ENCODE results near the gene PAX2.

Gene PAX2

GRCh38 chr10:100747456-100748230, 2.3 kb downstream of the PAX2 start:
- H3K36me3 ChIP-seq (ENCODE audit: control insufficient read depth in 2 of 2, insufficient read depth in 2 of 2, low read length in 2 of 2), result no peaks in the 10 kb centered on the region
- H3K27me3 ChIP-seq (ENCODE audit: control insufficient read depth in 1 of 2, insufficient read depth in 2 of 2, low read length in 2 of 2), result peaks cover 84 to 95% of the 10 kb centered on the region in 2 donors
- H3K9ac ChIP-seq (ENCODE audit: low read length in 2 of 2), result no peak overlapping the region
- H3K4me1 ChIP-seq (ENCODE audit: control insufficient read depth, insufficient read depth, low read length), result peaks cover 50% of the 10 kb centered on the region
- H3K27ac ChIP-seq (ENCODE audit: low read length), result no peak overlapping the region
- H3K9me3 ChIP-seq (ENCODE audit: control insufficient read depth in 2 of 2, low read length in 2 of 2), result no peaks in the 10 kb centered on the region
- H3K4me3 ChIP-seq (ENCODE audit: low read length in 2 of 2), result peak overlapping the region; percentile 31 to 47

DNA sequence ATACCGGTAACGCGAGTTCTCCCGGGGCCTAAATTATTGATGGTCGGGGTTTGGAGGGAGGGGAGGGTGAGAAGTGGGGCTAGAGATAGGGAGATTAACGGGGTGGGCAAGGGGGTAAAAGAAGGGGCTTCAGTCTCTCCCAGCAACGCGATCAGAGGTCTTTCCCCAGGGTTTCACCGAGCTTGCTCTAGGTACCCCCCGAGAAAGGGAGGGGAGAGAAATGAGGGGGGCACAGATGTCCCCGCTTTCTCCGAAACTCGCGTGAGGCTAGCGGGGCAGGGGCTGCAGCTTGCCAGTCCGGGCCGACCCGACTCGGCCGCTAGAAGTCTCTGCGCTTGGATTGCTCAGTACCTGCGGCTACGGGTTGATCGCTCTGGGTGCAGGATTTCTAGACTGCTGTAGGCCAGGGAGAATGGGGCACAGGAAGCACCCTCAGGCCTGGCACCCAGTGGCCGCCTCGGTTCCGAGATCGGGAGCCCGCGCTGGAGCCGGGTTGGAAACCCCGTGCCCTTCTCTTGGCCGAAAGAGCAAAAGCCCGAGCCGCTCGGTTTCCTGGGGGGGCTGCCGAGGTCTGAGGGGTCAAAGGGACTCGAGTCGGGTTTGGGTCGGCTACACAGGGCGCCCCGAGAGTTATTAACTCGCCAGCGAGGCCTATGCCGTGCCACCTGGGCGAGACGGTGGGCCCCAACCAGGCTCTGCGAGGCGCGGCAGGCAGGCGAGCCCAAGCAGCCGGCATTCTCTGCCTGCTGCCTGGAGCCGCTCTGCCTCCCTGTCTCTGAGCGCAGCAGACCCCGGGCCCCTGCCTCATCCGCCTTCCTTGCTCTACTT, 3.1 kb downstream of the PAX2 start:
- Histone ChIP-seq H3K4me3 (ENCODE audit: low read length in 2 of 2) (peak overlapping the region; percentile 31 to 47), H3K4me1 (ENCODE audit: control insufficient read depth, insufficient read depth, low read length) (peaks cover 49% of the 10 kb centered on the region), H3K27me3 (ENCODE audit: control insufficient read depth in 1 of 2, insufficient read depth in 2 of 2, low read length in 2 of 2) (peaks cover 81 to 92% of the 10 kb centered on the region in 2 donors), H3K9me3 (ENCODE audit: control insufficient read depth in 2 of 2, low read length in 2 of 2) (no peaks in the 10 kb centered on the region), H3K27ac (ENCODE audit: low read length) (no peak overlapping the region), H3K9ac (ENCODE audit: low read length in 2 of 2) (no peak overlapping the region), H3K36me3 (ENCODE audit: control insufficient read depth in 2 of 2, insufficient read depth in 2 of 2, low read length in 2 of 2) (no peaks in the 10 kb centered on the region)

GRCh38 chr10:100749059-100749308, 3.6 kb downstream of the PAX2 start:
- no peak overlapping the region for H3K9ac ChIP-seq (ENCODE audit: low read length in 2 of 2)

GRCh38 chr10:100749309-100750217, 4.2 kb downstream of the PAX2 start:
- no peaks in the 10 kb centered on the region for H3K36me3 ChIP-seq (ENCODE audit: control insufficient read depth in 2 of 2, insufficient read depth in 2 of 2, low read length in 2 of 2)
- H3K9ac ChIP-seq (ENCODE audit: low read length in 2 of 2), result no peak overlapping the region
- peaks cover 76 to 87% of the 10 kb centered on the region in 2 donors for H3K27me3 ChIP-seq (ENCODE audit: control insufficient read depth in 1 of 2, insufficient read depth in 2 of 2, low read length in 2 of 2)
- no peak overlapping the region for H3K4me3 ChIP-seq (ENCODE audit: low read length in 2 of 2)
- H3K4me1 ChIP-seq (ENCODE audit: control insufficient read depth, insufficient read depth, low read length), result peaks cover 37% of the 10 kb centered on the region
- peaks cover 0 to 3% of the 10 kb centered on the region in 2 donors for H3K9me3 ChIP-seq (ENCODE audit: control insufficient read depth in 2 of 2, low read length in 2 of 2)
- H3K27ac ChIP-seq (ENCODE audit: low read length), result no peak overlapping the region

More at GRCh38 chr10:100749059-100749308, 3.6 kb downstream of the PAX2 start:
- Histone ChIP-seq H3K4me1 (ENCODE audit: control insufficient read depth, insufficient read depth, low read length) (peaks cover 43% of the 10 kb centered on the region), H3K36me3 (ENCODE audit: control insufficient read depth in 2 of 2, insufficient read depth in 2 of 2, low read length in 2 of 2) (no peaks in the 10 kb centered on the region), H3K9me3 (ENCODE audit: control insufficient read depth in 2 of 2, low read length in 2 of 2) (peaks cover 0 to 3% of the 10 kb centered on the region in 2 donors), H3K27ac (ENCODE audit: low read length) (no peak overlapping the region), H3K27me3 (ENCODE audit: control insufficient read depth in 1 of 2, insufficient read depth in 2 of 2, low read length in 2 of 2) (peaks cover 78 to 87% of the 10 kb centered on the region in 2 donors), H3K4me3 (ENCODE audit: low read length in 2 of 2) (no peak overlapping the region)

- Histone ChIP-seq H3K27me3 (ENCODE audit: control insufficient read depth in 1 of 2, insufficient read depth in 2 of 2, low read length in 2 of 2) (peaks cover 82 to 85% of the 10 kb centered on the region in 2 donors), H3K9ac (ENCODE audit: low read length in 2 of 2) (no peak overlapping the region), H3K27ac (ENCODE audit: low read length) (no peak overlapping the region), H3K36me3 (ENCODE audit: control insufficient read depth in 2 of 2, insufficient read depth in 2 of 2, low read length in 2 of 2) (no peaks in the 10 kb centered on the region), H3K4me1 (ENCODE audit: control insufficient read depth, insufficient read depth, low read length) (peaks cover 31% of the 10 kb centered on the region), H3K9me3 (ENCODE audit: control insufficient read depth in 2 of 2, low read length in 2 of 2) (peaks cover 0 to 3% of the 10 kb centered on the region in 2 donors), H3K4me3 (ENCODE audit: low read length in 2 of 2) (no peak overlapping the region)
Measured at GRCh38 chr10:100750291-100751210, 5.2 kb downstream of the PAX2 start.

- H3K4me1 ChIP-seq (ENCODE audit: control insufficient read depth, insufficient read depth, low read length), result peaks cover 24% of the 10 kb centered on the region
- no peak overlapping the region for H3K4me3 ChIP-seq (ENCODE audit: low read length in 2 of 2)
- H3K36me3 ChIP-seq (ENCODE audit: control insufficient read depth in 2 of 2, insufficient read depth in 2 of 2, low read length in 2 of 2), result no peaks in the 10 kb centered on the region
- peaks cover 79 to 85% of the 10 kb centered on the region in 2 donors for H3K27me3 ChIP-seq (ENCODE audit: control insufficient read depth in 1 of 2, insufficient read depth in 2 of 2, low read length in 2 of 2)
- H3K9me3 ChIP-seq (ENCODE audit: control insufficient read depth in 2 of 2, low read length in 2 of 2), result peaks cover 0 to 3% of the 10 kb centered on the region in 2 donors
- H3K9ac ChIP-seq (ENCODE audit: low read length in 2 of 2), result no peak overlapping the region
- no peak overlapping the region for H3K27ac ChIP-seq (ENCODE audit: low read length)
Measured at GRCh38 chr10:100751211-100751933, 6.0 kb downstream of the PAX2 start.

GRCh38 chr10:100755821-100756220, 10.4 kb downstream of the PAX2 start:
- Histone ChIP-seq H3K4me1 (ENCODE audit: control insufficient read depth, insufficient read depth, low read length) (no peaks in the 10 kb centered on the region), H3K27ac (ENCODE audit: low read length) (no peak overlapping the region), H3K9me3 (ENCODE audit: control insufficient read depth in 2 of 2, low read length in 2 of 2) (peaks cover 0 to 3% of the 10 kb centered on the region in 2 donors), H3K4me3 (ENCODE audit: low read length in 2 of 2) (no peak overlapping the region), H3K36me3 (ENCODE audit: control insufficient read depth in 2 of 2, insufficient read depth in 2 of 2, low read length in 2 of 2) (no peaks in the 10 kb centered on the region), H3K27me3 (ENCODE audit: control insufficient read depth in 1 of 2, insufficient read depth in 2 of 2, low read length in 2 of 2) (peaks cover 62 to 71% of the 10 kb centered on the region in 2 donors), H3K9ac (ENCODE audit: low read length in 2 of 2) (no peak overlapping the region)

- Histone ChIP-seq H3K4me1 (ENCODE audit: control insufficient read depth, insufficient read depth, low read length) (no peaks in the 10 kb centered on the region), H3K27me3 (ENCODE audit: control insufficient read depth in 1 of 2, insufficient read depth in 2 of 2, low read length in 2 of 2) (peaks cover 42 to 52% of the 10 kb centered on the region in 2 donors), H3K9ac (ENCODE audit: low read length in 2 of 2) (no peak overlapping the region), H3K36me3 (ENCODE audit: control insufficient read depth in 2 of 2, insufficient read depth in 2 of 2, low read length in 2 of 2) (no peaks in the 10 kb centered on the region), H3K27ac (ENCODE audit: low read length) (no peak overlapping the region), H3K4me3 (ENCODE audit: low read length in 2 of 2) (no peak overlapping the region), H3K9me3 (ENCODE audit: control insufficient read depth in 2 of 2, low read length in 2 of 2) (no peaks in the 10 kb centered on the region)
Measured at GRCh38 chr10:100759331-100759730, 13.9 kb downstream of the PAX2 start.

DNA sequence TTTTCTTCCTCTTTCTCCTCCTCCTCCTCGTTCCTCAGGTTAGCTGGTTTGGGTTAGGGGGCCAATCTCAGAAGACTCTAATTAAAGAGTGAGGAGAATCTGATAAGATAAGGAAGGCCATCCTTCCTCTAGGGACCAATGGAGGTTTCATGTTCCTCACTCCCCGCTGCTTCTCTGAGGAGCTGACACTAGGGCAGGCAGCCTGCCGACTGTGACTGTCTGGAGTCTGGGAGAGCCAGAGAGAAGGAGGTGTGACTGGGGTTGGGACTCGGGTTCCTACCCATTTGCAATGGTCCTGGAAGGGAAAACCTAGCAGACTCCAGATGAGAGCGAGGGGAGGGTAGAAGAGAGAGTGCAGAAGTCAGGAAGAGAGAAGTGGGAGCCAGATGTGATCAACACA, 15.3 kb downstream of the PAX2 start:
- Histone ChIP-seq H3K36me3 (ENCODE audit: control insufficient read depth in 2 of 2, insufficient read depth in 2 of 2, low read length in 2 of 2) (no peaks in the 10 kb centered on the region), H3K27ac (ENCODE audit: low read length) (no peak overlapping the region), H3K27me3 (ENCODE audit: control insufficient read depth in 1 of 2, insufficient read depth in 2 of 2, low read length in 2 of 2) (peaks cover 34 to 45% of the 10 kb centered on the region in 2 donors), H3K4me1 (ENCODE audit: control insufficient read depth, insufficient read depth, low read length) (no peaks in the 10 kb centered on the region), H3K4me3 (ENCODE audit: low read length in 2 of 2) (no peak overlapping the region), H3K9ac (ENCODE audit: low read length in 2 of 2) (no peak overlapping the region), H3K9me3 (ENCODE audit: control insufficient read depth in 2 of 2, low read length in 2 of 2) (no peaks in the 10 kb centered on the region)

All from stomach smooth muscle (tissue), 2 donors.